Mucosa of gallbladder (tissue), 1 donor: ENCODE data around the gene CBFA2T2. TPM values are rescaled to one million over a fixed set of nuclear protein-coding genes. Genes with fewer than 3 reads are reported as not detected.

Experiments used
- DNase-seq: peaks from one replicate; pipeline ENCODE4 v3.0.0-alpha.2; 2020; ENCODE audit warnings: low spot score
- total RNA-seq: library from RNA; stranded (reverse); gene quantifications from one replicate; pipeline ENCODE4 v1.2.1, GENCODE V29; 2021
- donor health status: DM: no; HTN: no; CAD: no.

The CBFA2T2 gene
- total RNA-seq, 1 donor from 2014 or later: 21.2 TPM

- no peak for DNase-seq
These were observed 187.1 kb downstream of the CBFA2T2 start for GRCh38 chr20:33676652-33677645.

- DNase-seq: no peak
These were observed 188.3 kb downstream of the CBFA2T2 start for GRCh38 chr20:33677991-33678702.

- no peak for DNase-seq
These were observed 190.0 kb downstream of the CBFA2T2 start for GRCh38 chr20:33679758-33680485.

GRCh38 chr20:33680686-33681085 lies 190.8 kb downstream of the CBFA2T2 start:
- DNase-seq: no peak

- DNase-seq: no peak
These were observed 191.4 kb downstream of the CBFA2T2 start for GRCh38 chr20:33681288-33681687.

- no peak for DNase-seq
These were observed 191.9 kb downstream of the CBFA2T2 start for GRCh38 chr20:33681728-33682353.

- DNase-seq: no peak
These were observed 194.8 kb downstream of the CBFA2T2 start for GRCh38 chr20:33684533-33685327.

GRCh38 chr20:33685328-33686099 lies 195.6 kb downstream of the CBFA2T2 start:
- DNase-seq: no peak

- peak; percentile 96 for DNase-seq
These were observed 196.4 kb downstream of the CBFA2T2 start, which contains the start of gene E2F1 for GRCh38 chr20:33686100-33686983. E2F1 (minus strand) TSS chr20:33686385; CDS start chr20:33686264, 121 bp downstream.

- DNase-seq: no peak
These were observed 197.1 kb downstream of the CBFA2T2 start for GRCh38 chr20:33686984-33687366.

GRCh38 chr20:33687370-33687915 lies 197.5 kb downstream of the CBFA2T2 start:
- no peak for DNase-seq

- no peak for DNase-seq
These were observed 198.4 kb downstream of the CBFA2T2 start for GRCh38 chr20:33687993-33688937.

GRCh38 chr20:33688938-33689424 lies 199.1 kb downstream of the CBFA2T2 start:
- DNase-seq: no peak

- DNase-seq: no peak
These were observed 199.6 kb downstream of the CBFA2T2 start for GRCh38 chr20:33689493-33689892.

GRCh38 chr20:33689973-33690372 lies 200.1 kb downstream of the CBFA2T2 start:
- no peak for DNase-seq

- no peak for DNase-seq
These were observed 203.4 kb downstream of the CBFA2T2 start for GRCh38 chr20:33693289-33693688.
